ENCODE data around the gene GNAZ. TPM values are rescaled to one million over a fixed set of nuclear protein-coding genes. Genes with fewer than 3 reads are reported as not detected.

Gene GNAZ
- total RNA-seq, 4 donors from 2014 or later: 5.6 to 21.6 (median 12.1) TPM

GRCh38 chr22:23110190-23110921 is 40.0 kb downstream of the GNAZ start:
- no peaks in the 10 kb centered on the region for H3K36me3 ChIP-seq
- no peaks in the 10 kb centered on the region for H3K9me3 ChIP-seq
- no peak overlapping the region for H3K4me3 ChIP-seq
- no peak overlapping the region for H3K27ac ChIP-seq
- no peaks in the 10 kb centered on the region for H3K4me1 ChIP-seq
- no peaks in the 10 kb centered on the region for H3K27me3 ChIP-seq
- DNase-seq: no peak
- no peak for TF ChIP-seq POLR2A (IDR thresholded peaks at IDR 0.05)
- no peak for TF ChIP-seq CTCF (IDR thresholded peaks at IDR 0.05)
- intact Hi-C loops (cut with DNase I; ENCODE audit: low total_unique reads): no loop called here

- Histone ChIP-seq H3K4me3 (no peak overlapping the region), H3K27me3 (no peaks in the 10 kb centered on the region), H3K27ac (no peak overlapping the region), H3K4me1 (no peaks in the 10 kb centered on the region), H3K36me3 (no peaks in the 10 kb centered on the region), H3K9me3 (no peaks in the 10 kb centered on the region)
- TF ChIP-seq CTCF (IDR thresholded peaks at IDR 0.05): no peak
- no peak for DNase-seq
- intact Hi-C loops (cut with DNase I; ENCODE audit: low total_unique reads): no loop called here
These were observed 40.7 kb downstream of the GNAZ start for GRCh38 chr22:23110922-23111527.

- intact Hi-C loops (cut with DNase I; ENCODE audit: low total_unique reads): no loop called here
- Histone ChIP-seq H3K36me3 (no peaks in the 10 kb centered on the region), H3K4me1 (no peaks in the 10 kb centered on the region), H3K9me3 (no peaks in the 10 kb centered on the region), H3K27me3 (no peaks in the 10 kb centered on the region), H3K27ac (no peak overlapping the region), H3K4me3 (no peak overlapping the region)
- TF ChIP-seq POLR2A (IDR thresholded peaks at IDR 0.05) (no peak), CTCF (IDR thresholded peaks at IDR 0.05) (no peak)
- no peak for DNase-seq
These were observed 42.2 kb downstream of the GNAZ start for GRCh38 chr22:23112472-23113012.

- intact Hi-C loops (cut with DNase I; ENCODE audit: low total_unique reads): no loop called here
- Histone ChIP-seq H3K9me3 (no peaks in the 10 kb centered on the region), H3K4me1 (no peaks in the 10 kb centered on the region), H3K36me3 (no peaks in the 10 kb centered on the region), H3K4me3 (no peak overlapping the region), H3K27ac (no peak overlapping the region), H3K27me3 (no peaks in the 10 kb centered on the region)
- no peak for TF ChIP-seq CTCF (IDR thresholded peaks at IDR 0.05)
- TF ChIP-seq POLR2A (IDR thresholded peaks at IDR 0.05): no peak
- DNase-seq: no peak
These were observed 42.9 kb downstream of the GNAZ start for GRCh38 chr22:23113067-23113846.
